OCI-LY7 (cell line): Measurements from ENCODE around the gene IL17RA. TPM values are rescaled to one million over a fixed set of nuclear protein-coding genes. Genes with fewer than 3 reads are reported as not detected.

Experiments
- BruUV-seq: library from RNA; stranded (reverse); fragments of 400-500 nt; replicated peaks from 2 replicates; lab custom pipeline; 2021; lab: Mats Ljungman, UMichigan
- CTCF ChIA-PET: fragments of 300-600 bp; sonication (Branson Sonifier 250); formaldehyde crosslinking; loops from one replicate; lab custom pipeline; 2022; ENCODE audit warnings: antibody characterized with exemption; ENCODE audit not compliant: unreplicated experiment; lab: Charles Lee
- POLR2A ChIA-PET: fragments of 300-600 bp; sonication (Branson Sonifier 250); formaldehyde crosslinking; loops from one replicate; lab custom pipeline; 2022; ENCODE audit warnings: antibody characterized with exemption; lab: Charles Lee
- DNase-seq: peaks from one replicate; pipeline ENCODE4 v3.0.0-alpha.2; 2015; ENCODE audit warnings: low spot score
- H2AFZ ChIP-seq: fragments of 200-600 bp; sonication (generic), shearing (Covaris generic); 2 replicates; pipeline ENCODE4 v1.6.1; 2014; ENCODE audit warnings: mild to moderate bottlenecking, antibody characterized with exemption, low read length, moderate library complexity
- H3K27ac ChIP-seq: fragments of 200-600 bp; sonication (generic); 2 replicates; pipeline ENCODE4 v1.5.1; 2014; ENCODE audit warnings: mixed run types, low read depth, mild to moderate bottlenecking, moderate library complexity, low read length, inconsistent platforms; ENCODE audit not compliant: poor library complexity, severe bottlenecking
- H3K36me3 ChIP-seq: fragments of 200-600 bp; sonication (generic); 2 replicates; pipeline ENCODE4 v1.6.1; 2014; ENCODE audit warnings: mild to moderate bottlenecking, antibody characterized with exemption, low read length, moderate library complexity, mixed read lengths; ENCODE audit not compliant: insufficient read depth
- H3K4me1 ChIP-seq: fragments of 200-600 bp; sonication (generic); 2 replicates; pipeline ENCODE4 v1.5.1; 2014; ENCODE audit warnings: mild to moderate bottlenecking, low read length; ENCODE audit not compliant: insufficient read depth, poor library complexity, severe bottlenecking
- H3K4me2 ChIP-seq: fragments of 200-600 bp; sonication (generic); 2 replicates; pipeline ENCODE4 v1.6.1; 2014; ENCODE audit warnings: mild to moderate bottlenecking, low read length
- H3K4me3 ChIP-seq: fragments of 200-600 bp; sonication (generic); 2 replicates; pipeline ENCODE4 v1.5.1; 2014; ENCODE audit warnings: mild to moderate bottlenecking, low read depth, low read length; ENCODE audit not compliant: poor library complexity, severe bottlenecking
- H3K79me2 ChIP-seq: fragments of 200-600 bp; sonication (generic); 2 replicates; pipeline ENCODE4 v1.6.1; 2016; ENCODE audit warnings: low read depth, mild to moderate bottlenecking, low read length, moderate library complexity, mixed read lengths; ENCODE audit not compliant: insufficient read depth
- H3K9me2 ChIP-seq: fragments of 200-600 bp; sonication (generic); 2 replicates; pipeline ENCODE4 v1.6.1; 2016; ENCODE audit warnings: mild to moderate bottlenecking, low read length, mixed read lengths; ENCODE audit not compliant: insufficient read depth
- H3K9me3 ChIP-seq: fragments of 200-600 bp; sonication (generic); 2 replicates; pipeline ENCODE4 v1.6.1; 2014; ENCODE audit warnings: mild to moderate bottlenecking, mixed run types, low read length, mixed read lengths
- H4K20me1 ChIP-seq: fragments of 200-600 bp; sonication (generic); 2 replicates; pipeline ENCODE4 v1.6.1; 2014; ENCODE audit warnings: mild to moderate bottlenecking, antibody characterized with exemption, low read length, moderate library complexity, mixed read lengths; ENCODE audit not compliant: insufficient read depth
- EZH2phosphoT487 ChIP-seq: fragments of 200-600 bp; sonication (generic); IDR thresholded peaks from 2 replicates; pipeline ENCODE4 v1.6.1; 2018; ENCODE audit warnings: low read depth, borderline replicate concordance, mild to moderate bottlenecking, mixed run types, antibody characterized with exemption, low read length, moderate library complexity, mixed read lengths
- intact Hi-C: fragments of 100-400 bp; cut with micrococcal nuclease; formaldehyde crosslinking; loops from one replicate; pipeline ENCODE4 v1.10.0; 2022; ENCODE audit not compliant: unreplicated experiment
- total RNA-seq, 2 experiments: library from RNA; depleted of rRNA in 1 of 2; stranded (reverse); fragments of >200 nt in 1 of 2; shearing (Covaris generic) in 1 of 2; gene quantifications; 2 replicates each; pipeline ENCODE4 v1.2.3, GENCODE V29; 2014 to 2022
- TF ChIP-seq, protein P1 (sequence below): fragments of 200-600 bp; sonication (generic); conservative IDR thresholded peaks from 2 replicates; pipeline ENCODE4 v1.5.1; 2014; ENCODE audit warnings: mild to moderate bottlenecking, antibody characterized with exemption, low read length, moderate library complexity, mixed read lengths

The IL17RA gene
- total RNA-seq, 2 experiments from 2014 or later, result 7.8 to 10.9 TPM

- intact Hi-C loops, result loop anchor here (5.0 kb wide), 1 partner anchor 39 kb away; the partner anchor contains the start of gene HDHD5
- no peaks in the 10 kb centered on the region for H3K36me3 ChIP-seq
- ChIA-PET CTCF (no interaction called here), POLR2A (interaction anchor here (0.8 to 0.9 kb wide), 2 partner anchors 39 to 385 kb away, joined by 3 read pairs; no protein-coding TSS in a partner anchor)
- TF ChIP-seq EZH2phosphoT487, result no peak
- TF ChIP-seq, protein P1, sequence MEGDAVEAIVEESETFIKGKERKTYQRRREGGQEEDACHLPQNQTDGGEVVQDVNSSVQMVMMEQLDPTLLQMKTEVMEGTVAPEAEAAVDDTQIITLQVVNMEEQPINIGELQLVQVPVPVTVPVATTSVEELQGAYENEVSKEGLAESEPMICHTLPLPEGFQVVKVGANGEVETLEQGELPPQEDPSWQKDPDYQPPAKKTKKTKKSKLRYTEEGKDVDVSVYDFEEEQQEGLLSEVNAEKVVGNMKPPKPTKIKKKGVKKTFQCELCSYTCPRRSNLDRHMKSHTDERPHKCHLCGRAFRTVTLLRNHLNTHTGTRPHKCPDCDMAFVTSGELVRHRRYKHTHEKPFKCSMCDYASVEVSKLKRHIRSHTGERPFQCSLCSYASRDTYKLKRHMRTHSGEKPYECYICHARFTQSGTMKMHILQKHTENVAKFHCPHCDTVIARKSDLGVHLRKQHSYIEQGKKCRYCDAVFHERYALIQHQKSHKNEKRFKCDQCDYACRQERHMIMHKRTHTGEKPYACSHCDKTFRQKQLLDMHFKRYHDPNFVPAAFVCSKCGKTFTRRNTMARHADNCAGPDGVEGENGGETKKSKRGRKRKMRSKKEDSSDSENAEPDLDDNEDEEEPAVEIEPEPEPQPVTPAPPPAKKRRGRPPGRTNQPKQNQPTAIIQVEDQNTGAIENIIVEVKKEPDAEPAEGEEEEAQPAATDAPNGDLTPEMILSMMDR, result no peak
- H3K27ac ChIP-seq, result peak overlapping the region; percentile 21
- peak overlapping the region; percentile 5 for H3K4me3 ChIP-seq
- no peaks in the 10 kb centered on the region for H3K79me2 ChIP-seq
- no peaks in the 10 kb centered on the region for H4K20me1 ChIP-seq
- H3K9me2 ChIP-seq, result no peaks in the 10 kb centered on the region
- H3K4me2 ChIP-seq, result peak overlapping the region; percentile 42
- no TSS peak for BruUV-seq
- peaks cover 34% of the 10 kb centered on the region for H3K4me1 ChIP-seq
- DNase-seq, result peak; percentile 60
- H3K9me3 ChIP-seq, result no peaks in the 10 kb centered on the region
- no peak overlapping the region; the same call in 1 of the 2 replicates for H2AFZ ChIP-seq
These were observed 33.1 kb downstream of the IL17RA start for GRCh38 chr22:17117890-17118289.

DNA sequence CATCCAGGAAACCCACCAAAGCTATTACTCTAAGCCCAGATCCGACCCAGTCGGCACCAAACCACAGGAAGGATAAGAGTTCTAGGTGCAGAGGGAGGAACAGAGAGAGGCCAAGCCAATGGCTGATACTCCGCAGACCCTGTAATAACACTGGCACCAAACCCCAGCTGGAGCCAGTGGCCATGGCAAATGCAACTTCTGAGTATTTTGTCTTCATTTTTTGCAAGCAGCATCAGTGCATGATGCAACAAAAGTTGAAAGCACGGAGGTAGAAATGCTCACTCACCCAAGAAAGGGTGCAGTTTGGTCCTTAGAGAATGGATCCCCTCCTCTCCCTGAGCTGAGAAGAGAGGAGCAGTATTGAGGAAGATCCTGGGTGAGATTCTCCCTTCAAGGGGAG, 33.5 kb downstream of the IL17RA start:
- peak overlapping the region; percentile 42 for H3K4me2 ChIP-seq
- H3K36me3 ChIP-seq, result no peaks in the 10 kb centered on the region
- BruUV-seq, result no TSS peak
- no peaks in the 10 kb centered on the region for H3K9me3 ChIP-seq
- peak overlapping the region; percentile 21 for H3K27ac ChIP-seq
- H3K4me1 ChIP-seq, result peaks cover 34% of the 10 kb centered on the region
- ChIA-PET POLR2A (interaction anchor here (0.8 to 0.9 kb wide), 2 partner anchors 39 to 385 kb away, joined by 3 read pairs; no protein-coding TSS in a partner anchor), CTCF (no interaction called here)
- intact Hi-C loops, result loop anchor here (5.0 kb wide), 1 partner anchor 39 kb away; the partner anchor contains the start of gene HDHD5
- no peak for TF ChIP-seq EZH2phosphoT487
- TF ChIP-seq, protein P1, result no peak
- H3K79me2 ChIP-seq, result no peaks in the 10 kb centered on the region
- H3K9me2 ChIP-seq, result no peaks in the 10 kb centered on the region
- no peak overlapping the region; the same call in 1 of the 2 replicates for H2AFZ ChIP-seq
- H4K20me1 ChIP-seq, result no peaks in the 10 kb centered on the region
- H3K4me3 ChIP-seq, result peak overlapping the region; percentile 5
- DNase-seq, result no peak

- no peak for DNase-seq
- H3K27ac ChIP-seq, result no peak overlapping the region
- TF ChIP-seq, protein P1, result peak; percentile 57
- TF ChIP-seq EZH2phosphoT487, result no peak
- intact Hi-C loops, result loop anchor here (5.0 kb wide), 1 partner anchor 38 kb away; the partner anchor contains the start of gene HDHD5
- H4K20me1 ChIP-seq, result no peaks in the 10 kb centered on the region
- peaks cover 34% of the 10 kb centered on the region for H3K4me1 ChIP-seq
- ChIA-PET POLR2A (no interaction called here), CTCF (no interaction called here)
- no peak overlapping the region for H3K4me3 ChIP-seq
- H3K9me2 ChIP-seq, result no peaks in the 10 kb centered on the region
- no peaks in the 10 kb centered on the region for H3K79me2 ChIP-seq
- no peak overlapping the region for H2AFZ ChIP-seq
- H3K4me2 ChIP-seq, result no peak overlapping the region
- no peaks in the 10 kb centered on the region for H3K36me3 ChIP-seq
- no TSS peak for BruUV-seq
- H3K9me3 ChIP-seq, result no peaks in the 10 kb centered on the region
These were observed 34.8 kb downstream of the IL17RA start for GRCh38 chr22:17119481-17120202.
